IgD-negative memory B cell (primary cell): Measurements from ENCODE around the gene LPXN. TPM values are rescaled to one million over a fixed set of nuclear protein-coding genes. Genes with fewer than 3 reads are reported as not detected.

Experiments used
- H3K27ac Mint-ChIP-seq, 3 donors: one replicate each; pipeline ENCODE4 v1.8.0; 2020 to 2022; ENCODE audit warnings: mild to moderate bottlenecking in 3 of 3, mixed read lengths in 3 of 3, moderate library complexity in 1 of 3
- H3K27me3 Mint-ChIP-seq: one replicate; pipeline ENCODE4 v1.8.0; 2021; ENCODE audit warnings: mixed read lengths
- H3K36me3 Mint-ChIP-seq: one replicate; pipeline ENCODE4 v1.8.0; 2020; ENCODE audit warnings: mild to moderate bottlenecking, mixed read lengths
- H3K4me1 Mint-ChIP-seq, 3 donors: one replicate each; pipeline ENCODE4 v1.8.0; 2020 to 2022; ENCODE audit warnings: mixed read lengths in 3 of 3, mild to moderate bottlenecking in 1 of 3
- H3K4me3 Mint-ChIP-seq, 4 donors: one replicate each; pipeline ENCODE4 v1.8.0; 2020 to 2022; ENCODE audit warnings: mild to moderate bottlenecking in 4 of 4, mixed read lengths in 4 of 4, moderate library complexity in 3 of 4
- H3K9me3 Mint-ChIP-seq, 3 donors: one replicate each; pipeline ENCODE4 v1.8.0; 2020 to 2021; ENCODE audit warnings: mixed read lengths in 3 of 3, mild to moderate bottlenecking in 1 of 3
- polyA plus RNA-seq: library from polyadenylated mRNA; unstranded; fragments of 300-500 nt; fragmentation: Illumina TruSeq; gene quantifications from one replicate; pipeline ENCODE4 v1.2.3, GENCODE V29; 2021

The LPXN gene
- 141 TPM for polyA plus RNA-seq

GRCh38 chr11:58575377-58576020 lies at the start of gene LPXN:
Gene LPXN (minus strand): TSS chr11:58575856. CDS start chr11:58575772, 84 bp downstream.
- Mint-ChIP-seq H3K4me3 (peak within 1 kb of the TSS; percentile 94 to 99 (median 98)), H3K9me3 (no peaks in the 10 kb centered on the region), H3K36me3 (no peaks in the 10 kb centered on the region), H3K4me1 (peaks cover 33 to 54% (median 49%) of the 10 kb centered on the region in 3 donors), H3K27me3 (no peaks in the 10 kb centered on the region), H3K27ac (peak within 1 kb of the TSS; percentile 99 to 100 (median 99))

GRCh38 chr11:58625086-58625485 lies 49.4 kb upstream of the LPXN start:
- Mint-ChIP-seq H3K27ac (no peak overlapping the region), H3K36me3 (peaks cover 6% of the 10 kb centered on the region), H3K4me1 (peaks cover 4 to 13% (median 5%) of the 10 kb centered on the region in 3 donors), H3K9me3 (no peaks in the 10 kb centered on the region), H3K4me3 (no peak overlapping the region), H3K27me3 (no peaks in the 10 kb centered on the region)

- H3K4me1 Mint-ChIP-seq, result peaks cover 7 to 10% (median 9%) of the 10 kb centered on the region in 3 donors
- no peak within 1 kb of the TSS for H3K27ac Mint-ChIP-seq
- no peaks in the 10 kb centered on the region for H3K27me3 Mint-ChIP-seq
These were observed 46.7 kb upstream of the LPXN start, which contains the start of gene CNTF for GRCh38 chr11:58622344-58622743. Gene CNTF (plus strand): TSS chr11:58622665. CDS start chr11:58622753, 88 bp downstream.

GRCh38 chr11:58621586-58622262 lies 46.1 kb upstream of the LPXN start:
- no peak overlapping the region for H3K4me3 Mint-ChIP-seq
- peaks cover 6 to 7% (median 6%) of the 10 kb centered on the region in 3 donors for H3K4me1 Mint-ChIP-seq
- no peak overlapping the region for H3K27ac Mint-ChIP-seq
- H3K36me3 Mint-ChIP-seq, result peaks cover 8% of the 10 kb centered on the region
- H3K27me3 Mint-ChIP-seq, result no peaks in the 10 kb centered on the region
- H3K9me3 Mint-ChIP-seq, result no peaks in the 10 kb centered on the region

More at GRCh38 chr11:58622344-58622743, 46.7 kb upstream of the LPXN start, which contains the start of gene CNTF:
- Mint-ChIP-seq H3K9me3 (no peaks in the 10 kb centered on the region), H3K4me3 (no peak within 1 kb of the TSS), H3K36me3 (peaks cover 8% of the 10 kb centered on the region)

- no peaks in the 10 kb centered on the region for H3K9me3 Mint-ChIP-seq
- H3K4me3 Mint-ChIP-seq, result no peak overlapping the region
- H3K36me3 Mint-ChIP-seq, result peaks cover 5% of the 10 kb centered on the region
- H3K27me3 Mint-ChIP-seq, result no peaks in the 10 kb centered on the region
- peak overlapping the region in 1 of 3 donors; percentile 28 for H3K27ac Mint-ChIP-seq
- H3K4me1 Mint-ChIP-seq, result peaks cover 0 to 12% (median 5%) of the 10 kb centered on the region in 3 donors
These were observed 42.4 kb upstream of the LPXN start for GRCh38 chr11:58617976-58618557.

- Mint-ChIP-seq H3K4me3 (no peak overlapping the region), H3K27ac (no peak overlapping the region), H3K4me1 (peaks cover 0 to 13% (median 5%) of the 10 kb centered on the region in 3 donors), H3K36me3 (peaks cover 4% of the 10 kb centered on the region), H3K27me3 (no peaks in the 10 kb centered on the region), H3K9me3 (no peaks in the 10 kb centered on the region)
These were observed 40.9 kb upstream of the LPXN start for GRCh38 chr11:58616594-58616993.

- no peak overlapping the region for H3K27ac Mint-ChIP-seq
- peaks cover 10% of the 10 kb centered on the region for H3K36me3 Mint-ChIP-seq
- no peak overlapping the region for H3K4me3 Mint-ChIP-seq
- H3K27me3 Mint-ChIP-seq, result no peaks in the 10 kb centered on the region
- H3K9me3 Mint-ChIP-seq, result no peaks in the 10 kb centered on the region
- H3K4me1 Mint-ChIP-seq, result peaks cover 0 to 18% (median 5%) of the 10 kb centered on the region in 3 donors
These were observed 39.9 kb upstream of the LPXN start for GRCh38 chr11:58615559-58615958.

- Mint-ChIP-seq H3K9me3 (no peaks in the 10 kb centered on the region), H3K27me3 (no peaks in the 10 kb centered on the region), H3K4me3 (no peak overlapping the region), H3K4me1 (peaks cover 6 to 33% (median 16%) of the 10 kb centered on the region in 3 donors), H3K27ac (no peak overlapping the region), H3K36me3 (peaks cover 10% of the 10 kb centered on the region)
These were observed 37.6 kb upstream of the LPXN start for GRCh38 chr11:58613228-58613627.

GRCh38 chr11:58609723-58610122 lies 34.1 kb upstream of the LPXN start:
- H3K9me3 Mint-ChIP-seq, result no peaks in the 10 kb centered on the region
- H3K4me1 Mint-ChIP-seq, result peaks cover 24 to 55% (median 25%) of the 10 kb centered on the region in 3 donors
- H3K36me3 Mint-ChIP-seq, result peaks cover 11% of the 10 kb centered on the region
- H3K4me3 Mint-ChIP-seq, result no peak overlapping the region
- peak overlapping the region in 2 of 3 donors; percentile 14 to 84 for H3K27ac Mint-ChIP-seq
- H3K27me3 Mint-ChIP-seq, result no peaks in the 10 kb centered on the region

- no peaks in the 10 kb centered on the region for H3K9me3 Mint-ChIP-seq
- peak overlapping the region in 1 of 3 donors; percentile 34 for H3K27ac Mint-ChIP-seq
- H3K4me1 Mint-ChIP-seq, result peaks cover 27 to 56% (median 31%) of the 10 kb centered on the region in 3 donors
- peaks cover 11% of the 10 kb centered on the region for H3K36me3 Mint-ChIP-seq
- no peak overlapping the region for H3K4me3 Mint-ChIP-seq
- no peaks in the 10 kb centered on the region for H3K27me3 Mint-ChIP-seq
These were observed 32.7 kb upstream of the LPXN start for GRCh38 chr11:58608331-58608730.

- H3K36me3 Mint-ChIP-seq, result peaks cover 11% of the 10 kb centered on the region
- peaks cover 30 to 63% (median 40%) of the 10 kb centered on the region in 3 donors for H3K4me1 Mint-ChIP-seq
- H3K4me3 Mint-ChIP-seq, result peak overlapping the region in 1 of 4 donors; percentile 34
- H3K9me3 Mint-ChIP-seq, result no peaks in the 10 kb centered on the region
- peak overlapping the region in 2 of 3 donors; percentile 35 to 83 for H3K27ac Mint-ChIP-seq
- H3K27me3 Mint-ChIP-seq, result no peaks in the 10 kb centered on the region
These were observed 31.5 kb upstream of the LPXN start for GRCh38 chr11:58606930-58607714.

- H3K4me1 Mint-ChIP-seq, result peaks cover 45 to 77% (median 60%) of the 10 kb centered on the region in 3 donors
- peak overlapping the region in 2 of 3 donors; percentile 21 to 33 for H3K27ac Mint-ChIP-seq
- no peaks in the 10 kb centered on the region for H3K27me3 Mint-ChIP-seq
- H3K4me3 Mint-ChIP-seq, result peak overlapping the region in 1 of 4 donors; percentile 77
- peaks cover 5% of the 10 kb centered on the region for H3K36me3 Mint-ChIP-seq
- no peaks in the 10 kb centered on the region for H3K9me3 Mint-ChIP-seq
These were observed 24.9 kb upstream of the LPXN start for GRCh38 chr11:58600510-58600909.

GRCh38 chr11:58597486-58598144 lies 22.0 kb upstream of the LPXN start:
- Mint-ChIP-seq H3K9me3 (no peaks in the 10 kb centered on the region), H3K27ac (peak overlapping the region in 1 of 3 donors; percentile 14), H3K36me3 (peaks cover 4% of the 10 kb centered on the region), H3K27me3 (no peaks in the 10 kb centered on the region), H3K4me1 (peaks cover 38 to 62% (median 52%) of the 10 kb centered on the region in 3 donors), H3K4me3 (peak overlapping the region in 1 of 4 donors; percentile 25)

GRCh38 chr11:58596621-58597020 lies 21.0 kb upstream of the LPXN start:
- H3K36me3 Mint-ChIP-seq, result peaks cover 7% of the 10 kb centered on the region
- H3K4me1 Mint-ChIP-seq, result peaks cover 38 to 61% (median 52%) of the 10 kb centered on the region in 3 donors
- H3K27ac Mint-ChIP-seq, result no peak overlapping the region
- no peaks in the 10 kb centered on the region for H3K9me3 Mint-ChIP-seq
- H3K4me3 Mint-ChIP-seq, result no peak overlapping the region
- H3K27me3 Mint-ChIP-seq, result no peaks in the 10 kb centered on the region
